ENCODE data around the gene MBNL2. TPM values are rescaled to one million over a fixed set of nuclear protein-coding genes. Genes with fewer than 3 reads are reported as not detected.

MBNL2 gene
- total RNA-seq, 4 donors from 2014 or later = 92.8 to 132 (median 101) TPM

DNA sequence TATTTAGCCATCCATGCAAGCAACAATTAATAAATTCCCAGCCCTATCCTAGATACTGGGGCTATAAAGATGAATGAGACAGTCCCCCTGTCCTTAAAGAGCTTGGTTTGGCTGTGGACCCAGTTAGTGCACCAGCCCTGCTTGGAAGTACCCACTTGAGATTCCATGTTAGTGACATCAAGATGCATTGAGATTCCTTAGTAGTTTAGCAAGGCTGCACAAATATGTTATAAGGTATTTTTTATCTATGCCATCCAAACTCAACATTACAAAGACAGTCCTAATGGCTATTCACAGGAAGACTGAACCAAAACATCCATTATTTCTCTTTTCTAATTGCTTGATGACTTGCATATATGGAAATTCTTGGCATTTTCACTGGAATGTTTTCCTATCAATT is 163.0 kb downstream of the MBNL2 start:
- intact Hi-C loops (cut with DNase I) = no loop called here

DNA sequence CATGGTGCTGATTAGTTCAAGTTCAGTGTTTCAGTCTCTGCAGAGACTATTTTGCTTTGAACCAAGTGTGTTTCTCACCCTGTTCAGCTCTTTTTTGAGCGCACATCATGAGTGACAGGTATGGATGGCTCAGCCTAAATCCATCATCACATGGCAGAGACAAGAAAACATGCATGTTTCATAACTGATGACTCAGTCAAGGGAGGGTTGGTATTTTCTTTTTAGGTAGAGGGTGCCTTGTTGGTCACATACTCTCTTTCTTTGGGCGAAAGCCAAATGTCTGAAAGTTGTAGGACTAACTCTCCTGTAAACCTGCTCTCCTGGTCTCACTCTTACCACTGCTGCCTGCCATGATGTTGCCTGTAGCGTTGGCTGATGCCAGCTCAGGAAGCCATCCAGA is 163.7 kb downstream of the MBNL2 start:
- Histone ChIP-seq H3K27ac (replicated peaks in 1 of 4) (no peak overlapping the region), H3K27me3 (no peaks in the 10 kb centered on the region)

More for the DNA sequence above, 163.0 kb downstream of the MBNL2 start:
- H3K9me3 ChIP-seq = no peaks in the 10 kb centered on the region
- H3K27ac ChIP-seq (replicated peaks in 1 of 4) = no peak overlapping the region
- TF ChIP-seq POLR2AphosphoS5 (IDR thresholded peaks at IDR 0.05) (no peak), EP300 (IDR thresholded peaks at IDR 0.05) (no peak), POLR2A (IDR thresholded peaks at IDR 0.05; ENCODE audit: low read depth) (no peak)
- TF ChIP-seq, protein P1, sequence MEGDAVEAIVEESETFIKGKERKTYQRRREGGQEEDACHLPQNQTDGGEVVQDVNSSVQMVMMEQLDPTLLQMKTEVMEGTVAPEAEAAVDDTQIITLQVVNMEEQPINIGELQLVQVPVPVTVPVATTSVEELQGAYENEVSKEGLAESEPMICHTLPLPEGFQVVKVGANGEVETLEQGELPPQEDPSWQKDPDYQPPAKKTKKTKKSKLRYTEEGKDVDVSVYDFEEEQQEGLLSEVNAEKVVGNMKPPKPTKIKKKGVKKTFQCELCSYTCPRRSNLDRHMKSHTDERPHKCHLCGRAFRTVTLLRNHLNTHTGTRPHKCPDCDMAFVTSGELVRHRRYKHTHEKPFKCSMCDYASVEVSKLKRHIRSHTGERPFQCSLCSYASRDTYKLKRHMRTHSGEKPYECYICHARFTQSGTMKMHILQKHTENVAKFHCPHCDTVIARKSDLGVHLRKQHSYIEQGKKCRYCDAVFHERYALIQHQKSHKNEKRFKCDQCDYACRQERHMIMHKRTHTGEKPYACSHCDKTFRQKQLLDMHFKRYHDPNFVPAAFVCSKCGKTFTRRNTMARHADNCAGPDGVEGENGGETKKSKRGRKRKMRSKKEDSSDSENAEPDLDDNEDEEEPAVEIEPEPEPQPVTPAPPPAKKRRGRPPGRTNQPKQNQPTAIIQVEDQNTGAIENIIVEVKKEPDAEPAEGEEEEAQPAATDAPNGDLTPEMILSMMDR (IDR thresholded peaks at IDR 0.05) = no peak
- peaks cover 0 to 33% (median 16%) of the 10 kb centered on the region in 4 donors for H3K4me1 ChIP-seq
- no peaks in the 10 kb centered on the region for H3K27me3 ChIP-seq
- peaks cover 7 to 42% (median 22%) of the 10 kb centered on the region in 4 donors for H3K36me3 ChIP-seq
- H3K4me3 ChIP-seq = no peak overlapping the region
- DNase-seq (ENCODE audit: extremely low spot score) = no peak

DNA sequence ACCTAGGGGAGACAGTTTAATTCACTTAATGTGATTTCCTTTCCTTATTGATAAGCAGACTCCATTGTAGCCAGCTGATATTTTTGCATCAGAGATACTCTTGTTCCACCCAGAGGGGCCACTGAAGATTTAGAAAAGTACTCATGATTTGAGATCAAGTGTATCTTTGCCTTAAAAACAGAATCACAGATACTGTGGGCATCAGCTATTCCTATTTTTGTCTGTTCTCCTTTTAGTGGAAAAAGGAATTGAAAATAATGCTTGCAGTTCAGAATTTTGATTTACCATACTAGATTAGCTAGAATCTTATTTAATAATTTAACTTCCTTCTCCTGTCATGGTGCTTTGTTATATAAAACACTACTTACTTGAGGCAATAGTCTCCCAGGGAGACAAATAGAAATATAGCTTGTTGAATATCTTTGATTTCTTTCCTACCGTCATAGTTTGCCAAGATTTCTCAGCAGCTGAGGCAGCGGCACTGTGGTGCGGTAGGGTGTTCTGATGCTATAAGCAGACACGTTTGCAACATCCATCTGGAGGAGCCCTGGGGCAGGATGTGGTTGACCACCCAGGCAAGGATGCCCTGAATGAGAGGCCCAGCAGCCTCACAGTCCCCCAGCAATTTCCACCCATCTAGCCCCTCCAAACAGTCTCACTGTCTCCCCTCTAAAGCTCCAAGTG is 164.8 kb downstream of the MBNL2 start:
- TF ChIP-seq EP300 (IDR thresholded peaks at IDR 0.05) (no peak), POLR2AphosphoS5 (IDR thresholded peaks at IDR 0.05) (no peak), POLR2A (IDR thresholded peaks at IDR 0.05; ENCODE audit: low read depth) (no peak)
- TF ChIP-seq, protein P1 (IDR thresholded peaks at IDR 0.05) = no peak
- DNase-seq (ENCODE audit: extremely low spot score) = no peak
- H3K27ac ChIP-seq (replicated peaks in 1 of 4) = peak overlapping the region in 3 of 4 donors; percentile 31 to 53 (median 35)
- peaks cover 7 to 37% (median 16%) of the 10 kb centered on the region in 4 donors for H3K36me3 ChIP-seq
- WGBS = 73% methylated on average over 4 of the region's 4 CpGs
- no peaks in the 10 kb centered on the region for H3K9me3 ChIP-seq
- H3K27me3 ChIP-seq = no peaks in the 10 kb centered on the region
- H3K4me1 ChIP-seq = peaks cover 3 to 33% (median 16%) of the 10 kb centered on the region in 4 donors
- no peak overlapping the region for H3K4me3 ChIP-seq
- intact Hi-C loops (cut with DNase I) = no loop called here

More for the DNA sequence above, 163.7 kb downstream of the MBNL2 start:
- intact Hi-C loops (cut with DNase I) = no loop called here
- DNase-seq (ENCODE audit: extremely low spot score) = no peak
- TF ChIP-seq, protein P1 (IDR thresholded peaks at IDR 0.05) = no peak
- TF ChIP-seq EP300 (IDR thresholded peaks at IDR 0.05) = no peak
- no peak for TF ChIP-seq POLR2A (IDR thresholded peaks at IDR 0.05; ENCODE audit: low read depth)
- no peak for TF ChIP-seq POLR2AphosphoS5 (IDR thresholded peaks at IDR 0.05)
- Histone ChIP-seq H3K4me3 (no peak overlapping the region), H3K36me3 (peaks cover 7 to 35% (median 18%) of the 10 kb centered on the region in 4 donors), H3K9me3 (no peaks in the 10 kb centered on the region), H3K4me1 (peaks cover 0 to 33% (median 16%) of the 10 kb centered on the region in 4 donors)
- 91% methylated on average over 3 of the region's 3 CpGs for WGBS

DNA sequence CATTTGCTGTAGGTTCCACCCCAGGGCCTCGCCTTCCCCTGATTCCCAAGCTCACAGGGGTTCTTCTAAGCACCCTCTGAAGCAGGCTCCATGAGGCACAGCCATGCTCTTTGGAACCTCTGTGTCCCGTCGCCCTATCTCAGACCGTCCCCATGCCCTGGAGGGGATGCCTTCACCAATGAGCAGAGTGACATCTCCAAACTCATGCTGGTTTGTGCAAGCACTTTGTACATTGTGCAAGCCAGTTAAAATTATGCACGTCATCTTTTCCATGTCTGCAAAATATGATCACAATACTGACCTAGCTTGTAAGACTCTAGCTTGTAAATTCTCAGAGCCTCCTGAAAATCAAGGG is 165.3 kb downstream of the MBNL2 start:
- Histone ChIP-seq H3K27me3 (no peaks in the 10 kb centered on the region), H3K36me3 (peaks cover 3 to 32% (median 14%) of the 10 kb centered on the region in 4 donors), H3K4me3 (no peak overlapping the region), H3K9me3 (no peaks in the 10 kb centered on the region), H3K27ac (replicated peaks in 1 of 4) (peak overlapping the region in 3 of 4 donors; percentile 31 to 53 (median 35)), H3K4me1 (peaks cover 3 to 33% (median 16%) of the 10 kb centered on the region in 4 donors)
- intact Hi-C loops (cut with DNase I) = no loop called here
- peak in 1 of 2 donors; percentile 30 for TF ChIP-seq POLR2AphosphoS5 (IDR thresholded peaks at IDR 0.05)
- TF ChIP-seq, protein P1 (IDR thresholded peaks at IDR 0.05) = no peak
- DNase-seq (ENCODE audit: extremely low spot score) = no peak
- 91% methylated on average over 5 of the region's 5 CpGs for WGBS
